Keratinocyte (primary cell): ENCODE measurements around the gene TNFRSF11A. TPM values are rescaled to one million over a fixed set of nuclear protein-coding genes. Genes with fewer than 3 reads are reported as not detected.

Source experiments
- DNase-seq: peaks from one replicate; pipeline ENCODE4 v3.0.0-alpha.2; 2011; ENCODE audit warnings: low read depth, missing footprints, low spot score
- FAIRE-seq: peaks from 2 replicates; lab custom pipeline; 2011; peaks lifted over from hg19 to GRCh38; lab: Jason Lieb, UNC
- H2AFZ ChIP-seq: 2 replicates; pipeline ENCODE4 v1.6.0; 2012; ENCODE audit warnings: low read length, control low read depth, inconsistent platforms; ENCODE audit not compliant: control insufficient read depth
- H3K27ac ChIP-seq: 2 replicates; pipeline ENCODE4 v1.5.1; 2011; ENCODE audit warnings: low read length; ENCODE audit not compliant: control insufficient read depth, insufficient read depth
- H3K27me3 ChIP-seq: 3 replicates; pipeline ENCODE4 v1.6.0; 2011; ENCODE audit warnings: low read length; ENCODE audit not compliant: control insufficient read depth, insufficient read depth; ENCODE audit errors: extremely low read depth
- H3K36me3 ChIP-seq, 2 experiments: 2 replicates in 1 of 2; 3 replicates in 1 of 2; pipeline ENCODE4 v1.5.1; 2011; ENCODE audit warnings: low read length in 2 of 2, mild to moderate bottlenecking in 1 of 2; ENCODE audit not compliant: control insufficient read depth in 2 of 2, insufficient read depth in 2 of 2; ENCODE audit errors: extremely low read depth in 1 of 2
- H3K4me1 ChIP-seq: 3 replicates; pipeline ENCODE4 v1.5.1; 2011; ENCODE audit warnings: low read length; ENCODE audit not compliant: control insufficient read depth, insufficient read depth; ENCODE audit errors: extremely low read depth
- H3K4me2 ChIP-seq: 3 replicates; pipeline ENCODE4 v1.6.0; 2011; ENCODE audit warnings: low read depth, low read length; ENCODE audit not compliant: control insufficient read depth, insufficient read depth; ENCODE audit errors: extremely low read depth
- H3K4me3 ChIP-seq, 3 experiments: fragments of 200-600 bp in 1 of 3; sonication (generic) in 1 of 3; 2 replicates in 2 of 3; 3 replicates in 1 of 3; pipeline ENCODE4 v1.5.1; 2011 to 2016; ENCODE audit warnings: low read length in 3 of 3, mild to moderate bottlenecking in 3 of 3, control low read depth in 2 of 3, inconsistent platforms in 1 of 3, low read depth in 1 of 3, mixed read lengths in 1 of 3, mixed run types in 1 of 3, moderate library complexity in 1 of 3; ENCODE audit not compliant: control insufficient read depth in 2 of 3, insufficient read depth in 2 of 3; ENCODE audit errors: extremely low read depth in 1 of 3
- H3K79me2 ChIP-seq: 2 replicates; pipeline ENCODE4 v1.6.0; 2012; ENCODE audit warnings: low read length; ENCODE audit not compliant: control insufficient read depth, insufficient read depth
- H3K9ac ChIP-seq: 3 replicates; pipeline ENCODE4 v1.6.0; 2011; ENCODE audit warnings: low read length; ENCODE audit not compliant: control insufficient read depth, insufficient read depth; ENCODE audit errors: extremely low read depth
- H3K9me1 ChIP-seq: 3 replicates; pipeline ENCODE4 v1.6.0; 2011; ENCODE audit warnings: low read length; ENCODE audit not compliant: control insufficient read depth, insufficient read depth; ENCODE audit errors: extremely low read depth
- H3K9me3 ChIP-seq: 2 replicates; pipeline ENCODE4 v1.5.1; 2012; ENCODE audit warnings: low read depth, low read length; ENCODE audit not compliant: control insufficient read depth
- H4K20me1 ChIP-seq: 3 replicates; pipeline ENCODE4 v1.6.0; 2011; ENCODE audit warnings: low read length; ENCODE audit not compliant: control insufficient read depth, insufficient read depth; ENCODE audit errors: extremely low read depth
- EZH2 ChIP-seq: IDR thresholded peaks from one replicate; pipeline ENCODE4 v1.6.1; 2012; ENCODE audit warnings: inconsistent platforms, mild to moderate bottlenecking, low read length, moderate library complexity
- dilution Hi-C: fragments of 300-500 bp; cut with MboI; formaldehyde crosslinking; loops from one replicate; pipeline ENCODE4 v1.7.0; 2020; ENCODE audit warnings: low sequenced_read_pairs; ENCODE audit not compliant: extremely low pct_ligation_motif_present
- polyA plus RNA-seq, 5 experiments: library from polyadenylated mRNA; depleted of rRNA in 3 of 5; stranded (reverse) in 3 of 5; stranded (forward) in 1 of 5; unstranded in 1 of 5; fragments of >200 nt; gene quantifications; 1 replicate in 1 of 5; 2 replicates in 3 of 5; 3 replicates in 1 of 5; pipeline versions ENCODE4 v1.2.1 to v1.2.3, GENCODE V29; 2011 to 2012; ENCODE audit warnings: missing spikeins in 2 of 5, low read depth in 1 of 5, low replicate concordance in 1 of 5
- TF ChIP-seq, protein P1 (sequence below), 3 experiments: IDR thresholded peaks in 1 of 3; conservative IDR thresholded peaks in 1 of 3; optimal IDR thresholded peaks in 1 of 3; 2 replicates in 2 of 3; 3 replicates in 1 of 3; pipeline versions ENCODE3 to v1.5.1; 2011; ENCODE audit warnings: low read length in 3 of 3, mild to moderate bottlenecking in 3 of 3, moderate library complexity in 2 of 3, control low read depth in 1 of 3, inconsistent platforms in 1 of 3; ENCODE audit not compliant: insufficient read depth in 2 of 3; ENCODE audit errors: extremely low read depth in 1 of 3

Gene TNFRSF11A
- polyA plus RNA-seq, 1 donor (not counting 4 experiments of a cell fraction or from before 2014, with no cell fraction given) = 0.51 TPM

DNA sequence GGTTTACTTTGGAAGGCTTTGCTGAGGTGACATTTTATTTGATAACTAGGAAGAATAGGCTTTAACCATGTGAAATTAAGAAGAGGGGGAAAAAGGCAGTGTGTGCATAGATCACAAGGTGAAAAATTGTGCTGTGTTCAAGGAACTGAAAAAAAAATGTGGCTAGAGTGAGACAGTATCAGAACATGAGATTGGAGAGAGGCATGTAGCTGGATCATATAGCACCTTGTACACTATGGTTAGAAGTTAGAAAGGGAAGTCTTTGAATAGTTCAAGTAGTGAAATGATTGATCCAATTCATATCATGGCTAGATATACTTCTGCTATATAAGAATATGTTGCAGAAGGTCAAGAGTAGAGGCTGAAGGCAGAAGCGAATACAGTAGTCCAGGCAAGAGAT lies 12.3 kb upstream of the TNFRSF11A start:
- H3K27me3 ChIP-seq = no peaks in the 10 kb centered on the region
- no peak overlapping the region for H3K9ac ChIP-seq
- no peaks in the 10 kb centered on the region for H4K20me1 ChIP-seq
- H3K9me1 ChIP-seq = no peaks in the 10 kb centered on the region
- H3K79me2 ChIP-seq = no peaks in the 10 kb centered on the region
- H3K27ac ChIP-seq = no peak overlapping the region
- FAIRE-seq (no peak), DNase-seq (no peak)
- dilution Hi-C loops = no loop called here
- no peaks in the 10 kb centered on the region for H3K9me3 ChIP-seq
- H3K4me3 ChIP-seq = no peak overlapping the region
- no peaks in the 10 kb centered on the region for H3K4me1 ChIP-seq
- no peak overlapping the region for H3K4me2 ChIP-seq
- peaks cover 0 to 2% of the 10 kb centered on the region in 2 experiments for H3K36me3 ChIP-seq
- H2AFZ ChIP-seq = no peak overlapping the region
- no peak for TF ChIP-seq EZH2
- TF ChIP-seq, protein P1, sequence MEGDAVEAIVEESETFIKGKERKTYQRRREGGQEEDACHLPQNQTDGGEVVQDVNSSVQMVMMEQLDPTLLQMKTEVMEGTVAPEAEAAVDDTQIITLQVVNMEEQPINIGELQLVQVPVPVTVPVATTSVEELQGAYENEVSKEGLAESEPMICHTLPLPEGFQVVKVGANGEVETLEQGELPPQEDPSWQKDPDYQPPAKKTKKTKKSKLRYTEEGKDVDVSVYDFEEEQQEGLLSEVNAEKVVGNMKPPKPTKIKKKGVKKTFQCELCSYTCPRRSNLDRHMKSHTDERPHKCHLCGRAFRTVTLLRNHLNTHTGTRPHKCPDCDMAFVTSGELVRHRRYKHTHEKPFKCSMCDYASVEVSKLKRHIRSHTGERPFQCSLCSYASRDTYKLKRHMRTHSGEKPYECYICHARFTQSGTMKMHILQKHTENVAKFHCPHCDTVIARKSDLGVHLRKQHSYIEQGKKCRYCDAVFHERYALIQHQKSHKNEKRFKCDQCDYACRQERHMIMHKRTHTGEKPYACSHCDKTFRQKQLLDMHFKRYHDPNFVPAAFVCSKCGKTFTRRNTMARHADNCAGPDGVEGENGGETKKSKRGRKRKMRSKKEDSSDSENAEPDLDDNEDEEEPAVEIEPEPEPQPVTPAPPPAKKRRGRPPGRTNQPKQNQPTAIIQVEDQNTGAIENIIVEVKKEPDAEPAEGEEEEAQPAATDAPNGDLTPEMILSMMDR (optimal IDR thresholded peaks at IDR 0.05 in 1 of 3, IDR thresholded peaks at IDR 0.05 in 1 of 3, conservative IDR thresholded peaks at IDR 0.05 in 1 of 3; ENCODE audit: extremely low read depth in 1 of 3, insufficient read depth in 2 of 3, low read length in 3 of 3) = no peak

DNA sequence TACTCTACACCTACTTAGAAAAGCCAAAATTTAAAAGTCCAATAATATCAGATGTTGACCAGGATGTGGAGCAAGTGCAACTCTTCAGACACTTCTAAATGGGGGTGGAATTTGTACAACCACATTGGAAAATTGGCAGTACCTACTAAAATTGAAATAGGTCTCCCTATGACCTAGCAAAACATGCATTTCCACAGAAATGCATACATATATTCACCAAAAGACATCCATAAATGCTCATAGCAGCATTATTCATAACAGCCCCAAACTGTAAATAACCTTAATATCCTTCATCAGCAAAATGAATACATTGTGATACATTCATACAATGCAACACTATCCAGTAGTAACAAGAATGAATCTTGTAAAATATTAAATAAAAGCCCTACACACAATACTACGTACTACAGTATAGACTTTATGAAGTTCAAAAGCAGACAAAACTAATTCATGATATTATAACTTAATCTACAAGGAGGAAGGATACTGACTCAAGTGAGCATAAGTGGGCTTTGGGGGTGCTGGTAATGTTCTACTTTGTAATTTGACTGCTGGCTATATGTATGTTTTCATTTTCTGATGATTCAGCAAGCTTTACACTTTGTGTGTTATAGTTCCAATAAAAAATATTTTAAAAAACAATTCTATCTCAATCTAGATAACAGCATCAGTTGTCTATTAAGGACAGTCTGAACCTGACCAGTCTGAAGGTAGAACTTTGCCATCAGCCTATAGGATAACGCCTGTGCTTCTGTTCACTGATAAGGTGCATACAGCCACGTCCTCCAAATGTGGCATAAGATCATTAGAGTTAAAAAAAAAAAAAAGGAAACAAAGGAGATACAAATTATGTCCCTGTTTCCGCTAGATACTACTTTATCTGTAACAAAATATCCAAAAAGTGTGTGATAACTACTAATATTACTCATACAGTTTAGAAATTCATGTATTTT lies 6.6 kb upstream of the TNFRSF11A start:
- no peak overlapping the region for H3K9ac ChIP-seq
- dilution Hi-C loops = no loop called here
- no peaks in the 10 kb centered on the region for H3K9me1 ChIP-seq
- H3K27ac ChIP-seq = no peak overlapping the region
- no peaks in the 10 kb centered on the region for H3K36me3 ChIP-seq
- no peaks in the 10 kb centered on the region for H3K4me1 ChIP-seq
- no peak for FAIRE-seq
- peaks cover 16% of the 10 kb centered on the region for H3K27me3 ChIP-seq
- no peaks in the 10 kb centered on the region for H4K20me1 ChIP-seq
- no peak overlapping the region for H2AFZ ChIP-seq
- no peaks in the 10 kb centered on the region for H3K79me2 ChIP-seq
- no peak for TF ChIP-seq EZH2
- TF ChIP-seq, protein P1 (optimal IDR thresholded peaks at IDR 0.05 in 1 of 3, IDR thresholded peaks at IDR 0.05 in 1 of 3, conservative IDR thresholded peaks at IDR 0.05 in 1 of 3; ENCODE audit: extremely low read depth in 1 of 3, insufficient read depth in 2 of 3, low read length in 3 of 3) = no peak
- no peaks in the 10 kb centered on the region for H3K9me3 ChIP-seq
- H3K4me2 ChIP-seq = no peak overlapping the region
- H3K4me3 ChIP-seq = no peak overlapping the region
- no peak for DNase-seq
